Right lobe of liver (tissue), 4 donors: ENCODE data around the gene ADGRL3.

Experiments used
- CTCF ChIP-seq, 4 donors: fragments of 200-600 bp in 3 of 4; fragments of 450-650 bp in 1 of 4; IDR thresholded peaks; one replicate each; pipeline versions ENCODE4 v1.5.1 to v1.8.0; 2016 to 2022; ENCODE audit warnings: antibody characterized with exemption in 4 of 4, mild to moderate bottlenecking in 2 of 4
- POLR2A ChIP-seq: fragments of 450-650 bp; IDR thresholded peaks from one replicate; pipeline ENCODE4 v1.6.1; 2017; ENCODE audit warnings: antibody characterized with exemption, mild to moderate bottlenecking
- donor health status: DM: no; HTN: no; CAD: no.
- donor health status: DM: no; HTN: no; CAD: no.
- donor health status: DM: no; HTN: yes; CAD: no.

- no peak for TF ChIP-seq CTCF (IDR thresholded peaks at IDR 0.05)
- TF ChIP-seq POLR2A: no peak
Observed at GRCh38 chr4:61211781-61212180, 11.7 kb downstream of the ADGRL3 start.
